Endothelial cell of hepatic sinusoid (primary cell): ENCODE measurements around the gene PHKB.
"Not testable (repeated sequence)": the region's sequence is repeated elsewhere in the genome, so short reads cannot be mapped to it uniquely, and the experiment has no call there.

Experiments used
- in situ Hi-C: cut with HindIII; loops from 2 replicates; pipeline ENCODE4 v1.10.0; 2017; ENCODE audit warnings: low sequenced_read_pairs

PHKB gene

DNA sequence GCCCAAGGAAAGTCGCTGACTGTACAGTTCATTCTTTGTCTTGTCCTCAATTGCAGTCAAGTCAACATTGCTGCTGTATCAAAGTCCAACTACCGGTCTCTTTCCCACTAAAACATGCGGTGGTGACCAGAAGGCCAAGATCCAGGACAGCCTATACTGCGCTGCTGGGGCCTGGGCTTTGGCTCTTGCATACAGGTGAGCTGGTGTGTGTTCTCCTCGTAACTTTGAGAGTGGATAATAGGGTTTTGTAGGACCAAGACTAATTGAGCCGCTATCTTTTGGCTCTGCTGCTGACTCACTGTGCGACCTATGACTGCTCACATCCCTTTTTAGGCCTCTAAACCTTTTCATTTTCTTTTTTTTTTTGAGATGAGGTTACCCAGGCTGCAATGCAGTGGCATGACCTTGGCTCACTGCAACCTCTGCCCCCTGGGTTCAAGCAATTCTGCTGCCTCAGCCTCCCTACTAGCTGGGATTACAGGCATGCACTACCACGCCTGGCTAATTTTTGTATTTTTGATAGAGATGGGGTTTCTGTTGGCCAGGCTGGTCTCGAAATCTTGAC lies 38.7 kb downstream of the PHKB start:
- in situ Hi-C loops = no loop called here

DNA sequence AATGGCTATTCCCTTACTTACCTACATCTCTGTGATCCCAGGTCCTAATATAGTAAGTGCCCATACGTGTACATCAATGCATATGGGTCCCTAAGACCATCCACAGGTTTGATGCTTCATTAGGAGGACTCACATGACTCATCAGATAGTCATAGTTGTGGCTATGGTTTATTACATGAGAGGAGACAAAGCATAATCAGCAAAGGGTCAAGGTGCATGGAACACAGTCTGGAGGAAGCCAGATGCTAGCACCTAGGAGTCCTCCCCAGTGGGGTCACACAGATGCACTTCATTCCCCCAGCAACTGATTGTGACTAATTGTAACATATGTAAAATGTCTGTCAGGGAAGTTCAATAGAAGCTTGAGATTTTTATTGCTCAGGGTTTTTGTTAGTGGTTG lies 42.8 kb downstream of the PHKB start:
- in situ Hi-C loops = no loop called here

DNA sequence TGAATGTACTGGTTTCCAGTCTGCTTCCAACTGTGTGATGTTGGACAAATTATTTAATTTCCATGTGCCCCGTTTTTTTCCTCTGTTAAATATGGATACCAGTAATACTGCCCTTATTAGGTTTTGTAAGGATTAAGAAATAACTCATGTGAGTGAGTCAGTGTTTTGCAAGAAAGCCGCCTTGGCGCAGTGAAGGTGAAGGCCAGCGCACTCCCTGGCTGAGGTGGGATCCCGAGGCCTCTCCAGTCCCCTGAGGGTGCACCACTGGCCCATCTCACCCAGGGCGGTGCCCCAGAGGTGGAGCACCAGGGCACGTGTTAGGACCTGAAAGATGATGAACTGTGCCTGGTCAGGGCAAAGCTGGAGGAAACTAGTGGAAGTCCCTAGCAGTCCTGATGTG lies 43.5 kb downstream of the PHKB start:
- in situ Hi-C loops = no loop called here

DNA sequence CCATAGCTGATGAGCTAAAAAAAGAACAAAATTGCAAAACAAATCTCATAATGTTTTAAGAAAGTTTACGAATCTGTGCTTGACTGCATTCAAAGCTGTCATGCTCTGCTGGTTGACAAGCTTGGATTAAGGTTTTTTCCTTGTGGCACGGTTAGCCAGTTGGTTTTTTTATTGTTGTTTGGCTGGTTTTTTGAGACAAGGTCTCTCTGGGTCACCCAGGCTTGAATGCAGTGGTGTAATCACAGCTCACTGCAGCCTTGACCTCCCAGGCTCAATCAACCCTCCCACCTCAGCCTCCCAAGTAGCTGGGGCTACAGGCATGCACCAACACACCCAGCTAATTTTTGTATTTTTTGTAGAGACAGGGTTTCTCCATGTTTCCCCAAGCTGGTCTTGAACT lies 45.7 kb downstream of the PHKB start:
- in situ Hi-C loops = no loop called here

DNA sequence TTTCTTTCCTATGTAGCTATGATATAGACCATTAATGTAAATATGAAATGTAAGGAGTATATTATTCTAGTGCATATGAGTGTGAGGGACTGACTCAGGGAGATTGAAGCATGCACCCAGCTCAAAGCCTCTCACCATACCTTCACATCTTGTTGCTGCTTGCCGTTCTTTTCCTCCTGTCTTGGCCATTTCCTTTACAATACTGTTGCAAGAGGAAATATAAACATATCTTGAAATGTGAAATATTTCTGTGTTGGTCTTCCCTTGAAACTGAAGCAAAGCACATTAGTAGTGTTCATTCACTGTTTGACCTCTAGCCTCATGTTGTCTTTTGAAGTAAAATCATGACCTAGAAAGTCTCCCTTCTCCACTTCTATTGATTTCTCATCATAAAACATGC lies 46.6 kb downstream of the PHKB start:
- in situ Hi-C loops = no loop called here

DNA sequence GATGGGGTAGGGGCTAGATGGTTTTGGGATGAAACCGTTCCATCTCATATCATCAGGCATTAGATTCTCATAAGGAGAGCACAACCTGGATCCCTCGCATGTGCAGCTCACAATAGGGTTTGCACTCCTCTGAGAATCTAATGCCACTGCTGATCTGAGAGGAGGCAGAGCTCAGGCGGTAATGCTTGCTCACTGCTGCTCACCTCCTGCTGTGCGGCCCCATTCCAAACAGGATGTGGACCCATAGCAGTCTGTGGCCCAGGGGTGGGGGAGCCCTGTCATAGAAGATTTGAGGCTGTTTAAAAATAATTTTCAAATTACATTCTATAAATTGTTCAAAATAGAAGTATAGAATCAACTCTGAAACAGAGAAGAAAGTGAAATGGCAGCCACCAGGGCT lies 50.8 kb downstream of the PHKB start:
- in situ Hi-C loops = no loop called here

DNA sequence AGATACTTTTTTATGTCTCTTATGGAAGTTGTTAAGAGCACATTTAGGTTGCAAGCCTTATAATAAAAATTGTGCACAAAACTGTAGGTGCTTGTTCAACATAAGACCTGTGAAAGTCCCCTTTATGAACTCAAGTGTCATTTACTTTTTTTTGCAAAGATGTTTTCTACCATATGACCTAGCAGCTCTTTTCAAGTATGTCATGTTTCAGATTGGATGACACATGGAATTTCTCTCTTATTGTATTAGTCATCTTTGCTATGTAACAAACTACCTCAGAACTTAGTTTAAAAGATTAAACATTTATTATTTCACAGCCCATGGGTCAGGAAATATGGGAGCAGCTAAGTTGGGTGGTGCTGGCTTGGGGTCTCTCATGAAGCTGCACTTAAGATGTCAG lies 57.9 kb downstream of the PHKB start:
- in situ Hi-C loops = no loop called here

DNA sequence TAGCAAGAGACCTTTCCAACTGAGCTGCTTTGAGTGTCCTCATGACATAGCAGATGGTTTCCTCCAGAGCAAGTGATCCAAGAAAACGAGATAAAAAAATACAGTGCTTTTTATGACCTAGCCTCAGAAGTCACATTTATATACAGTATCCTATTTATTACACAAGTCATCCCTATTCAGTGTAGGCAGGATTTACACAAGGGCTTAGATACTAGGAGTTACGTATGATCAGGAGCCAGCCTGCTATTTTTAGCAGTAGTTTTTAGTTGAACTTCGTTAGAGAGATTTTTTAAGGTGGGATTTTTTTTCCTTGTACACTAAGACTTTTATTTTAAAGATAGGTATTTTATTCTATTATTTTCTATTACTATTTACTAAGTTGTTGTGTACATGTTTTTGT lies 58.4 kb downstream of the PHKB start:
- in situ Hi-C loops = no loop called here

DNA sequence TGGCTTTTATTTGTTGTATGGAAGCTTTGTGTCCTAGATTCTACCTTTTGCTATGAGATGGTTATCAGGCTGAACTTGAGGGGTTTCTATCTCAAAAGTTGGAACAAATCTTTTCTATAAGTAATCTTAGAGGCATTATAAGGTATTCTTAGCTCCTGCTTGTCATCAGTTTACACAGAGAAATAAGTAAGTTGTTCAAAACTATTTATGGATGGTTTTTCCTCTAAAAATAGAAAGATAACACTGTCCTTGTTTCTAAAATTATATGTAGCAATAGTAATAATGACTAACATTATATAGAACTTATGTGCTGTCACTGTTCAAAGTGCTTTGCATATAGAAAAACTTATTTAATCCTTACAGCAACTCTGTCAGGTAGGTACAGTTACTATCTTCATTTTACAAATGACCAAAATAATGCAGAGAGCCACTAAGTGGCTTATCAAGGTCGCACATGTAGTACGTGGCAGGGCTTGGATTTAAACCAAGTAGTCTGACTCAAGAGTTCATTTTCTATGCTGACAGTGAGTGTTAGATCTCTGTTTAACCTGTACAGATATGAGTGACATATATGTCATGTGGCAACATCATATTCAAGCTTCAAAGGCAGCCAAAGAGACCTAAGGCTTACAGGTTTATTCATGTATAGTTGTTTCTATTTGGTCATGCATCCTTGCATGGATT lies 59.0 kb downstream of the PHKB start:
- in situ Hi-C loops = no loop called here

DNA sequence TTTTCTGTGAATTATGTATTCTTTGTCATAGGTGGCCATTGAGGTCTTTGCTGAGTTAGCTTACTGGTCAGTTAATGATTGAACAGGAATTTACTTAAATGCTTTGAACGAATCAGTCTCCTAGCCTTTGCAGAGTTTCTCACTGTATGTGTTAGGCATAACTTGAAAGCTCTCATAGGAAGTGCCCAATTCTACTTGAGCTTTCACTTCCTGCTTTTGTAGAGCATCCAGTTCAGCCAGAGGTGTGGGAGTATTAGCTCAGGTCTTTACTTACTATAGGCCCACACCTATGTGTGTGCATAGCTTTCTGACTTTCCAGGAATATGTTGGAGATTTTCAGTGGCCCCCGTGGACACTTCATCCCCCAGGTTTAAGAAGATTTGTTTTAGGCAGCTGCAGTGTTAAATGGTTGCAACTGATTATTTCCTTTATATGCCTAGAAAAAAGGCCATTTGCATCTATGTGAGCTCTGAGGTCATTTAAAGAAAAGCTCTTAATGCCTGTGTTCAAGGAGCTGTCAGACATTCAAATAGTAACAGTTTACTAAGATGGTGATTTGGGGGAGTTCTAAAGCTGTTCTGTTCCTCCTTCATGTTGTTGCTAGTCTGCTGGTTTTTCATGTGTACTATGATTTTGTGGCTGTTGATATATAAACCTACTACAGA lies 62.3 kb downstream of the PHKB start:
- in situ Hi-C loops = no loop called here

DNA sequence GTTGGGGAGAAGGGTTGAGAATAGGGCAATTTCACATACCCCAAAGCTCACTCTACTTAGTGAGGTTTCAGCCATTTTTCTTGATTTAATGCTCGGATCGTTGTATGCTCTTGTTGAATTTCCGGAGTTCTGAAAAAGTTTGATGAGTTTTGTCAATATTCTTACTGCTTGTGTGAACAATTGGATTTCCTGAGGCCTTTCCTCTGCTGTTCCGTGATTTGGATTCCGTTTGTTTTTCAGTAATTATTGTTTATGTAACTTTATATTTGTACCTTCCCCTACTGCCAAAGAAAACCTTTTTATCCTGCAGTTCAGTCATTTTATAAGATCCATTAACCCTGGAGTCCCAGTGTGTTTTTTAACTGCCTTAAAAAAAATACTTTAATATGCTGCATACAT lies 62.9 kb downstream of the PHKB start:
- in situ Hi-C loops = no loop called here

DNA sequence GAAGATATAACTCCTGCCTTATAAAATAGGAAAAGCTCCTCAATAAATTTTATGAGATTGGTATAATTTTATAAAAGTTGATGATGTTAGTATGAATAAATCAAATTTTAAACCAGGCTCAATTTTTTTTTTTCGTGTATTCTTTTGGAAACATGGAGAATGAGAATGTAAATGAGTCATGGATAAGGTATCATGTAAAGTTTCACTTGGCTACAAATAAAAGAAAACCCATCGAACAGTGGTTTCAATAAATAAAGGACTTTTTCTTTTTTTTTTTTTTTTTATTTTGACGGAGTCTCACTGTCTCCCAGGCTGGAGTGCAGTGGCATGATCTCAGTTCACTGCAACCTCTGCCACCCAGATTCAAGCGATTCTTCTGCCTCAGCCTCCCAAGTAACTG lies 67.3 kb downstream of the PHKB start:
- in situ Hi-C loops = no loop called here

DNA sequence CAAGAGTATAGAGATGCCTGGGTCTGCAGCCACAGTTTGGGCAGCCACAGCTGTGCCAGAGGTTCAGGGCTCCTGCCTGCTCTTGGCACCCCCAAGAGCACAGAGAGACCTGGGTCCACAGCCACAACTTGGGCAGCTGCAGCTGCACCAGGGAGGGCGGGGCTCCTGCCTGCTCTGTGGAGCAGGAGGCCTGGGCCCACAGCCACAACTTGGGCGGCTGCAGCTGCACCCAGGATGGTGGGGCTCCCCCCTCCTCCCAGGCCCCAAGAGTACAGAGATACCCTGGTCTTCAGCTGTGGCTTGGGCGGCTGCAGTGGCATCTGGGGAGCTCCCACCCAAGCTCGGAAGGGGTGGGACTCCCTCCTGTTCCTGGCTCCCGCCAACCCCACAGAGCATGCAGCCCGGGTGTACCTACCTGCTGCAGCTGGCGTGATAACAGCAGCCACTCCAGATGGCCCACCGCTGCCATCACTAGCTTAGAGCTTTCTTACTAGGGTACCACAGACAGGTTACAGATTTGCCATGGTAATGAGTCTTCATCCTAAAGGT lies 72.7 kb downstream of the PHKB start:
- in situ Hi-C loops = no loop called here

DNA sequence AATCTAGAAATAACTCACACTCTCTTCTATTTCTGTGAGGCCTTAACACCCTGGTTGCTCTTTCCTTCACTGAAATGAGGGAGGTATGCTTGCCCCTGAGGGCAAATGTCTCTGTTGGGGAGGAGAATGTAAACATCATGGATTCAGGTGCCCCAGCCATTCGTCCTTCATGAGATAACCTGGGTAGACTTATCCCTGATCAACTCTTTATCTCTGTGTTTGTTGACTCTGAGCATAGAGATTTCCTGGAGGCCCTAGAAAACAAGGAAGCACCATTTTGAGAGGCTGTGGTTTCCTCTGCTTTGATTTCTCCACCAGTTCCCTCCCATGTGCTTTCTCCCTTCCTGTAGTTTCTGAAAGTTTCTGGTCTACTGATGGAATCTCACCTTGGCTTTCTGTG lies 77.3 kb downstream of the PHKB start:
- in situ Hi-C loops = no loop called here

DNA sequence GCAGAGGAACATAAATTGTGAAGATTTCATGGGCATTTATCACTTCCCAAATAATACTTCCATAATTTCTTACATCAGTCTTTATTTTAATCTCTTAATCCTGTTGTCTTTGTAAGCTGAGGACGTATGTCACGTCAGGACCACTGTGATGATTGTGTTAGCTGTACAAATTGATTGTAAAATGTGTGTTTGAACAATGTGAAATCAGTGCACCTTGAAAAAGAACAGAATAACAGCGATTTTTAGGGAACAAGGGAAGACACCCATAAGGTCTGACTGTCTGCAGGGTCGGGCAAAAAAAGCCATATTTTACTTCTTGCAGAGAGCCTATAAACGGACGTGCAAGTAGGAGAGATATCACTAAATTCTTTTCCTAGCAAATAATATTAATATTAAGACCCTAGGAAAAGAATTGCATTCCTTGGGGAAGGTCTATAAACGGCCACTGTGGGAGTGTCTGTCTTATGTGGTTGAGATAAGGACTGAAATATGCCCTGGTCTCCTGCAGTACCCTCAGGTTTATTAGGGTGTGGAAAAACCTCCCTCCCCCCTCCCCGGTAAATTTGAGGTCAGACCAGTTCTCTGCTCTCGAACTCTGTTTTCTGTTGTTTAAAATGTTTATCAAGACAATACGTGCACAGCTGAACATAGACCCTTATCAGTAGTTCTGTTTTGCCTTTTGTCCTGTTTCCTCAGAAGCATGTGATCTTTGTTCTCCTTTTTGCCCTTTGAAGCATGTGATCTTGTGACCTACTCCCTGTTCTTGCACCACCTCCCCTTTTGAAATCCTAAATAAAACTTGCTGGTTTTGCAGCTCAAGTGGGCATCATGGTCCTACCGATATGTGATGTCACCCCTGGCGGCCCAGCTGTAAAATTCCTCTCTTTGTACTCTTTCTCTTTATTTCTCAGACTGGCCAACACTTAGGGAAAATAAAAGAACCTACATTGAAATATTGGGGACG lies 78.9 kb downstream of the PHKB start:
- in situ Hi-C loops = not testable (repeated sequence)

DNA sequence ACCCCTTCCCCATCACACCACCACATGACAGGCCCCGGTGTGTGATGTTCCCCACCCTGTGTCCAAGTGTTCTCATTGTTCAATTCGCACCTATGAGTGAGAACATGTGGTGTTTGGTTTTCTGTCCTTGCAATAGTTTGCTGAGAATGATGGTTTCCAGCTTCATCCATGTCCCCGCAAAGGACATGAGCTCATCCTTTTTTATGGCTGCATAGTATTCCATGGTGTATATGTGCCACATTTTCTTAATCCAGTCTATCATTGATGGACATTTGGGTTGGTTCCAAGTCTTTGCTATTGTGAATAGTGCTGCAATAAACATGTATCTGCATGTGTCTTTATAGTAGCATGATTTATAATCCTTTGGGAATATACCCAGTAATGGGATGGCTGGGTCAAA lies 80.0 kb downstream of the PHKB start:
- in situ Hi-C loops = not testable (repeated sequence)

DNA sequence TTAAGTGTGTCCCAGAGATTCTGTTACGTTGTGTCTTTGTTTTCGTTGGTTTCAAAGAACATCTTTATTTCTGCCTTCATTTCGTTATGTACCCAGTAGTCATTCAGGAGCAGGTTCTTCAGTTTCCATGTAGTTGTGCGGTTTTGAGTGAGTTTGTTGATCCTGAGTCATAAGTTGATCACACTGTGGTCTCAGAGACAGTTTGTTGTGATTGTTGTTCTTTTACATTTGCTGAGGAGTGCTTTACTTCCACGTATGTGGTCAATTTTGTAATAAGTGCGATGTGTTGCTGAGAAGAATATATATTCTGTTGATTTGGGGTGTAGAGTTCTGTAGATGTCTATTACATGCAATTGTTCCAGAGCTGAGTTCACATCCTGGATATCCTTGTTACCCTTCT lies 83.1 kb downstream of the PHKB start:
- in situ Hi-C loops = not testable (repeated sequence)

DNA sequence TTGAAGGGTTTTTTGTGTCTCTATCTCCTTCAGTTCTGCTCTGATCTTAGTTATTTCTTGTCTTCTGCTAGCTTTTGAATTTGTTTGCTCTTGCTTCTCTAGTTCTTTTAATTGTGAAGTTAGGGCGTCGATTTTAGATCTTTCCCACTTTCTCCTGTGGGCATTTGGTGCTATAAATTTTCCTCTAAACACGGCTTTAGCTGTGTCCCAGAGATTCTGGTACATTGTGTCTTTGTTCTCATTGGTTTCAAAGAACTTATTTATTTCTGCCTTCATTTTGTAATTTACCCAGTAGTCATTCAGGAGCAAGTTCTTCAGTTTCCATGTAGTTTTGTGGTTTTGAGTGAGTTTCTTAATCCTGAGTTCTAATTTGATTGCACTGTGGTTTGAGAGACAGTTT lies 90.1 kb downstream of the PHKB start:
- in situ Hi-C loops = not testable (repeated sequence)

DNA sequence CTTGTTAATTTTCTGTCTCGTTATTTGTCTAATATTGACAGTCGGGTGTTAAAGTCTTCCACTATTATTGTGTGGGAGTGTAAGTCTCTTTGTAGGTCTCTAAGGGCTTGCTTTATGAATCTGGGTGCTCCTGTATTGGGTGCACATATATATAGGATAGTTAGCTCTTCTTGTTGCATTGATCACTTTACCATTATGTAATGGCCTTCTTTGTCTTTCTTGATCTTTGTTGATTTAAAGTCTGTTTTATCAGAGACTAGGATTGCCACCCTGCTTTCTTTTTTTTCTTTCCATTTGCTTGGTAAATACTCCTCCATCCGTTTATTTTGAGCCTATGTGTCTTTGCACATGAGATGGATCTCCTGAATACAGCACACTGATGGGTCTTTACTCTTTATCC lies 90.6 kb downstream of the PHKB start:
- in situ Hi-C loops = not testable (repeated sequence)

DNA sequence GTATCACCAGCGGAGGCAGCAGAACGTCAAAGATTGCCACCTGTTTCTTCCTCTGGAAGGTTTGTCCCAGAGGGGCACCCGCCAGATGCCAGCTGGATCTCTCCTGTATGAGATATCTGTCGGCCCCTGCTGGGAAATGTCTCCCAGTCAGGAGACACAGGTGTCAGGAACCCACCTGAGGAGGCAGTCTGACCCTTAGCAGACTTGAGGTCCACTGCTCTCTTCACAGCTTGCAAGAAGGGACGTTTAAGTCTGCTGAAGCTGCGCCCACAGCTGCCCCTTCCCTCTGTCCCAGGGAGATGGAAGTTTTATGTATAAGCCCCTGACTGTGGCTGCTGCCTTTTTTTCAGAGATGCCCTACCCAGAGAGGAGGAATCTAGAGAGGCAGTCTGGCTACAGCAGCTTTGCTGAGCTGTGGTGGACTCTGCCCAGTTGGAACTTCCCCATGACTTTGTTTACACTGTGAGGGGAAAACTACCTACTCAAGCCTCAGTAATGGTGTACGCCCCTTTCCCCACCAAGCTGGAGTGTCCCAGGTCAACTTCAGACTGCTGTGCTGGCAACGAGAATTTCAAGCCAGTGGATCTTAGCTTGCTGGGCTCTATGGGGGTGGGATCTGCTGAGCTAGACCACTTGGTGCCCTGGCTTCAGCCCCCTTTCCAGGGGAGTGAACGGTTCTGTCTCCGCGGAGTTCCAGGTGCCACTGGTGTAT lies 92.9 kb downstream of the PHKB start:
- in situ Hi-C loops = no loop called here

DNA sequence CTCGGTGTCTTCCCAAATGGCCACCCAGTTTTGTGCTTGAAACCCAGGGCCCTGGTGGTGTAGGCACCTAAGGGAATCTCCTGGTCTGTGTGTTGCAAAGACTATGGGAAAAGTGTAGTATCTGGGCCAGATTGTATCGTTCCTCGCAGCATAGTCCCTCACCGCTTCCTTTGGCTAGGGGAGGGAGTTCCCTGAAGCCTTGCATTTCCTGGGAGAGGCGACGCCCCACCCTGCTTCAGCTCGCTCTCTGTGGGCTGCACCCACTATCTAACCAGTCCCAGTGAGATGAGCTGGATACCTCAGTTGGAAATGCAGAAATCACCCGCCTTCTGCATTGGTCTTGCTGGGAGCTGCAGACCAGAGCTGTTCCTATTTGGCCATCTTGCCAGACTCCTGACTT lies 93.5 kb downstream of the PHKB start:
- in situ Hi-C loops = not testable (repeated sequence)
